ENCODE data around the gene MMP26. TPM values are rescaled to one million over a fixed set of nuclear protein-coding genes. Genes with fewer than 3 reads are reported as not detected.

MMP26 gene
- total RNA-seq, result not detected in 2 replicates

DNA sequence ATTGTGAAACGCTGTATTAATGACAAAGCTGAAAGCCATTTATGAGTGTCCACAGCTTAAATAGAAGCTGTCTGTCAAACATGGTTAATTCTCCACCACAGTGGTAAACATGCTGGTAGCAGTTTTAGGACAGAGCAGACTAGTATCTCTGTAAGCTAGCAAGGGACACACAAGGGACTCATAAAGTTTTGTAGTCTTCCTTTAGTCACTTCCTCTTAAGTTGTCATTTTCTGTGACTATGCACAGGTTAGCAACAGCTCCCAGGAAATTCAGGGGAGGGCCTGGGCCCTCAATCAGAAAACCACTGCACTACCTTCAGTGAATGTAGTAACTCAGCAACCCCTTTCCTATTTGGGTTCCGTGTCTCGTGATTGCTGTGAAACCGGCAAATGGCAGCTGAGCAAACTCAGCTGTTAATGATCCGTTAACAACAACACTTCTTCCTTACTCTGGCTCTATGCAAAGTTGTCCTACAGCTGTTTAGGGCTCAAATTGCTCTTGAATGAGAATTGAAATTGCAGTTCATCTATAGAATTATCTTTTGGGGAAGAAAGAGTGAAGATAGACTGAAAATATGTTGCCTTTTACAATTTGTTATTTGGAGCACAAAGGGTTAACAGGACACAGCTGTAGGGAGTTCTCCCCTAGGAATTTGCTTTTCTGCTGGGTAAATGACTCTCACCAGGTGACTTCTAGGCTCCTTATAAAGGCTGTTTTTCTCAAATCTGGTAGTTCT is at the start of gene MMP26:
TSS of gene MMP26 (plus strand) at position 731 of the 736 bp plus-strand sequence.

DNA sequence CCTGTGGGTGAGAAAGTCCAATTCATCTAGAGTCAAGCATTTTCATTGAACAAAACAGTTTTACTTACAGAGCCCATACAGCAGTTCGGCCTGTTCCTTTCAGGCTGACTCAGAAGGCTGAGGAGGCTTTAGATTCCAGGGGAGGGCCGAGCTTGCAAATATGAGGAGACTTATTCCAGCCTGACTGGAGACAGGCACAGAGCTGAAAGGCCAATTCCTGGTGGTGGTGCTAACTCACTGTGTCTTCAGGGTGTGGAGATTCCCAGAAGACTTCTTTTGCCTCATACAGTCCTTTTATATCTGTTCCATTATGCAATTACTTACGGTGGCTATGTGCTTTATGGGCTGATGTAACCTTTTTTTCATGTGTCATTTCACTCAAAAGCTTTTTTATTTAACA is 7.0 kb upstream of the MMP26 start, which contains the start of gene OR51E2:
TSS of gene OR51E2 (minus strand) at position 269 of the 400 bp plus-strand sequence. CDS start 15,142 bp downstream, outside the sequence.

Other genes with a start within 250 kb of the MMP26 start
- not detected in 2 replicates for gene OR52K1, start 222.1 kb upstream of the MMP26 start, total RNA-seq
- gene OR52M1, start 159.6 kb upstream of the MMP26 start, total RNA-seq, result not detected in 2 replicates
- not detected in 2 replicates for gene OR52I2, start 123.0 kb upstream of the MMP26 start, total RNA-seq
- gene OR52I1, start 110.7 kb upstream of the MMP26 start, total RNA-seq, result not detected in 2 replicates
- 11.4 and 20.1 TPM in 2 replicates for gene TRIM68, start 96.6 kb upstream of the MMP26 start, total RNA-seq
- gene OR51D1, start 67.3 kb upstream of the MMP26 start, total RNA-seq, result not detected in 2 replicates
- not detected in 2 replicates for gene OR51E1, start 60.8 kb upstream of the MMP26 start, total RNA-seq
- not detected in 2 replicates for gene OR51E2, start 6.9 kb upstream of the MMP26 start, total RNA-seq
- gene OR51F1, start 65.2 kb downstream of the MMP26 start, total RNA-seq, result not detected in 2 replicates
- not detected in 2 replicates for gene OR52R1, start 99.6 kb downstream of the MMP26 start, total RNA-seq
- not detected in 2 replicates for gene OR51F2, start 116.5 kb downstream of the MMP26 start, total RNA-seq
- gene OR51S1, start 144.4 kb downstream of the MMP26 start, total RNA-seq, result not detected in 2 replicates
- not detected in 2 replicates for gene OR51T1, start 177.1 kb downstream of the MMP26 start, total RNA-seq
- gene OR51A7, start 199.0 kb downstream of the MMP26 start, total RNA-seq, result not detected in 2 replicates
- not detected in 2 replicates for gene OR51G2, start 214.6 kb downstream of the MMP26 start, total RNA-seq
- not detected in 2 replicates for gene OR51G1, start 219.6 kb downstream of the MMP26 start, total RNA-seq
- gene OR51A4, start 242.8 kb downstream of the MMP26 start, total RNA-seq, result not detected in 2 replicates